IPS-11a (cell line): Measurements from ENCODE around the gene FBXL17.

Source experiments
- H3K4me3 ChIP-seq: one replicate; pipeline ENCODE4 v1.5.1; 2013; ENCODE audit warnings: low read depth, low read length, control low read depth

Gene FBXL17

GRCh38 chr5:107926121-107926520 lies 455.8 kb downstream of the FBXL17 start:
- H3K4me3 ChIP-seq, result no peak overlapping the region

- no peak overlapping the region for H3K4me3 ChIP-seq
Measured at GRCh38 chr5:107925200-107925599, 456.7 kb downstream of the FBXL17 start.

- H3K4me3 ChIP-seq, result no peak overlapping the region
Measured at GRCh38 chr5:107919969-107920368, 461.9 kb downstream of the FBXL17 start.

GRCh38 chr5:107919361-107919760 lies 462.5 kb downstream of the FBXL17 start:
- no peak overlapping the region for H3K4me3 ChIP-seq

- no peak overlapping the region for H3K4me3 ChIP-seq
Measured at GRCh38 chr5:107917983-107918382, 463.9 kb downstream of the FBXL17 start.

DNA sequence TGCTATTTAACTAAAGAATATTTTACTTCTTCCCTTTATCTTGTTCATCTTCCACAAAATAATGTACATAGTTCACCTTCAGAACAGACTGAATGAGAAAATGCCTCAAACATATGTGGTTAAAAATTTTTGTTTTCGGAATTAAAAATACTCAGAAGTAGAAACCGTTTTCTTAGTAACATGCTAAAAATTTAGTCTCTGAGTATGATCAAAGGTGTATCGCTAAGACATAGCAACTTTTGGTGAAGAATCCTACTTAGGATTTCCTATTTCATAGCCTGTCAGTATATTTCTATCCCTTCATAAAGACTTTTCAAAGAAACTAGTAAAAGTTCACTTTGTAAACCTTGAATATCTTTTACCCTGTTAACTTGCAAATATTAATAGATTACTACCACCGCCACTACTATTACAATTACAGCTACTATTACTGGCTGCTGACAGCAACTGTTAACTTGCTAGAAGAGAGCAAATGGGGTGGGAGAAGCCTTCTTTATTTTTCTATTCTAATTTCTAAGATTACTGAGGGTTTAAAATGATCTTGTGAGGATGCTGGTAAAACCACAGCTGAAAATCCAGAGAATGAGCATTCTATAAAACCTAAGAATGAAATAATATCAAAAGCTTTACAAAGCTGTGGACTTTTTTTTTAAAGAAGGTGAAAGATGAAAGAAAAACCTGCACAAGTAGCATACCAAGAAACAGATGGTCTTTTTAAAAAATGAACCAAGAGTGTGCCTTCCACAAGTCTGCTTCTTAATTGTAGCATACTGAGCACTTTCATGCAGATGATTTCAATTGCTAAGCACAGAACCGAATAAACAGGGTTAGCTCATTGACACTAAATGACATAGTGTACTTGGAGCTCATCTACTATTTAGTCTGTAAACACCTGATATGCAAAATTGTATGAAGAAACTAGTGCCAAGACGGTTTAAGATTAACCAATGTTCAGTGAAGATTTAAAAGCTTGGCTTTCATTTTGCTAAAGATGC lies 464.9 kb downstream of the FBXL17 start:
- no peak overlapping the region for H3K4me3 ChIP-seq

GRCh38 chr5:107915176-107915812 lies 466.6 kb downstream of the FBXL17 start:
- no peak overlapping the region for H3K4me3 ChIP-seq

DNA sequence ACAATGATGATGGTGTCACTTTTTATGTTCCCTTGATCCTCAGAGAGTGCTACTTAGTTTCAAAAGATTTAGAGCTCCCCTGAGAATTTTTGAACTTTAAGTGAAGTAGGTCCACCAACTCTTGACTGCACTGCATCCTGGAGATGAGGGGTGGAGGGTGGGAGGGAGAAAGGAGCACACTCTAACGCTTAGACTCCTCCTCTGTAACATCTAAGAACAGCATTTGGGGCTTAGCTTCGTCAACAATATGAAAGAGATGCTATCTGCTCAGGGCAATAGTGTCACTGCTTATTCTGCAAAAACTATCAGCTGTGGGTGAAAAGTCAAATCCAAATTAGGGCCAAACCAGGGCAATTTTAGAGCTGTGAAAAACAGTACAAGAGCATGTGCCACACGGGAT lies 468.4 kb downstream of the FBXL17 start:
- H3K4me3 ChIP-seq, result no peak overlapping the region

DNA sequence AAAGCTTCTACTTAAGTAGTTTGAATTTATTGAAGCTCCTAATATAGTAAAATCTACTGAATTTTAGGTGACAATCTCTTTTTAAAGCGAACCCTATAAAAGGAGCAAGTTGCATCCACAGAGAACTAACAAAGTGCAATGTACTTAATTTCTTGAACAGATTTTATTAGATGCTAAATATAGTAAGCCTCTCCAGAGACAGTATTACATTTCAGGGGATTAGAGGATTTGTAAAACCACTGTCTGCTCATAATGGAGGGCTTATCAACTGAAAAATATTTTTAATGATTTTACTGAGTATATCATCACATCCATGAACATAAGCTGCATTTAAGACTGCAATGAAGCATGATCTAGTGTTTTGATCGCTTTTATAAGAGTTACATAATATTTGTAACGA lies 481.2 kb downstream of the FBXL17 start:
- H3K4me3 ChIP-seq, result no peak overlapping the region

DNA sequence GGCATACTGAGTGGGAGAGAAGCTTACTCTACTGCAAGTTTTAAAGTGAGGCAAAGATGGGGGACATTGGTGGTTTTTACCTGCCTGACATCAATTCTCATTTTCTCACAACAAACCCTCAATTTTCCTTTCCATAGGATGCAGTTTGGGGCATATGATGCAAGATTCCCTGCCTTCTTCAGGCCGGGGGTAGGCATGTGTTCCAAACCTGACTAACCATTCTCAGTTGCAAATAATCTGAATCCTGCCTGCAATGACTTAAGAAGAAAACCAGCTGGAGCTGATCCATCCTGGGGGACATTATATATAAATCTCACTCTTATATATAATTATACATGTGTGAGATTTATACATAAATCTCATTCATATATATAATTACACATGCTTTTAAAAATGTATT lies 487.5 kb downstream of the FBXL17 start:
- H3K4me3 ChIP-seq, result no peak overlapping the region

DNA sequence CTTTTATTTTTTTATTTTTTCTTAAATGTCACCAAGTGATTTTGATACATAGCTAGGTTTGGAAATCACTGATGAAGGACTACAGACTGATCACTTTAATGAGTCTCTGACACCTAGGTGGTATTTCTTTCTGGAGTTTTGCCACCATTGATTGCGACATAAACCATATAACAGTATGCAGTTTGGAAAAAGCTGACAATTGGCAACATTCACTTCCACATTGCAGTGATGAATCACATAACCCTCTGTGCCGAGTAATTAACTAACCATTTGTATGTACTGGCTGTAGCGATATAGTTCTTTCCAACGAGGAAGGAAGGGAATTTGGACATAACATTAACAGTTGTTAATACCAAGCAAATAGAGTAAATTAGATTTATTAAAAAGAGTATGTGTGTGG lies 488.3 kb downstream of the FBXL17 start:
- H3K4me3 ChIP-seq, result no peak overlapping the region

DNA sequence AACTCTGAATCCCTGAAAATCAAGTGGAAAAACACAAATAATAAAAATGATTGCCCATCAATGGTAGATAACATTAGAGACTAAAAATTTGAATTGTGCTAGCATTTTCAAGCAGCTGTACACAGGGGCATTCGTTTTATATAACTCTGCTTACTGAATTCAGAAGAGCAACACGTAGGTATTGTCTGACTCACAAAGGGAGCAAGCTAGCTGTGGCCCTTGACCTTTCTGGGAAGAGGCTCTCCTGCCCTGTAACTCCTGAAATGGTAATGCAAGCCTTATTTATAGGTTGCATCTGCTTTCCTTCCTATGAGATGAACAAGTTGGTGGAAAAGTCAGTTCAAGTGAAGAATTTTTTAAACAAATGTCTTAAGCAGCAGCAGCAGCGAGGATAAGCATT lies 492.5 kb downstream of the FBXL17 start:
- no peak overlapping the region for H3K4me3 ChIP-seq

GRCh38 chr5:107888541-107888940 lies 493.4 kb downstream of the FBXL17 start:
- no peak overlapping the region for H3K4me3 ChIP-seq

- no peak overlapping the region for H3K4me3 ChIP-seq
Measured at GRCh38 chr5:107887166-107887943, 494.5 kb downstream of the FBXL17 start.

GRCh38 chr5:107885601-107886000 lies 496.3 kb downstream of the FBXL17 start:
- H3K4me3 ChIP-seq, result no peak overlapping the region

DNA sequence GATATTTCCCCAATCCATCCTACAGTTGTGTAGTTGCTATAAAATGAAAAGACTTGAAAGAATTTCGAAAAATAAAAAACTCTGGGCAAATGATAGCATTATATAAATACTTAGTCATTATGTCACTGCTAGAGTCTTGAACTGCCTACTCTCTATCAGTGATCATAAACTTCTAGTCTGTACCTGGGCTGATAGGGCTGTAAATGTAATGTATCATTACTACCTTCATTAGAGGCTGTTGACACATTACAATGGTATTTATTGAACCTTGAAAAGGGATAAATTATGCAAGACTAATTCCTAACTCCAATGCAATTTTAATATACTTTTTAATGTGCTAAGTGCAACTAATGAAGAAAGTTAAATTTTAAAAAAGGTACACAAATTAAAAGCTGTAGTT lies 497.0 kb downstream of the FBXL17 start:
- H3K4me3 ChIP-seq, result no peak overlapping the region

- H3K4me3 ChIP-seq, result no peak overlapping the region
Measured at GRCh38 chr5:107878661-107879060, 503.2 kb downstream of the FBXL17 start.

- no peak overlapping the region for H3K4me3 ChIP-seq
Measured at GRCh38 chr5:107876906-107877305, 505.0 kb downstream of the FBXL17 start.

GRCh38 chr5:107876261-107876660 lies 505.6 kb downstream of the FBXL17 start:
- H3K4me3 ChIP-seq, result no peak overlapping the region

DNA sequence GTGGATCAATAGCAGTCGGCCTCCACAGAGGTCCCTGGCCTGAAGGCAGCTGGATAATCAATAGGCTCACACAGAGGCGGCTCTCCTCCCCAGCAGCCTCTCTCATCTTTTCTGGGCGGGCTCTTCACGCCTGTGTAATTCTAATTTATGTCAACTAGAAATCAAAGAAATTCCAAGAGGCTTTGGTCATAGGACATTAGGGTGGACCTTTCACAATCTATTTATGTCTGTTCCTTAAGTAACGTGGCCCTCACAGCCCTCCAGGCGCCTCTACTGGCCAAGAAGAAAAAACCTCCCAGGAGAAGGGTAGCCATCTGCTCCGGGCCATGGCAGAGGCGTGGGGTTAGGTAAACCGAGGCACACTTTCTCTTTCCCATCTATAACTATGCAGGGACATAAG lies 506.1 kb downstream of the FBXL17 start:
- H3K4me3 ChIP-seq, result no peak overlapping the region

GRCh38 chr5:107874795-107875194 lies 507.1 kb downstream of the FBXL17 start:
- H3K4me3 ChIP-seq, result no peak overlapping the region
